Brain pericyte (primary cell): ENCODE data around the gene RBMS2.

Source experiments
- DNase-seq: peaks from one replicate; pipeline ENCODE4 v3.0.0-alpha.2; 2012; ENCODE audit warnings: low read depth, low spot score

RBMS2 gene

GRCh38 chr12:56630180-56630632 is 108.6 kb downstream of the RBMS2 start, which contains the start of gene BAZ2A:
Gene BAZ2A (minus strand): TSS chr12:56630326. CDS start chr12:56617530, 12,796 bp downstream.
- no peak for DNase-seq

GRCh38 chr12:56631790-56632700 is 110.4 kb downstream of the RBMS2 start:
- DNase-seq: no peak

GRCh38 chr12:56632701-56633467 is 111.3 kb downstream of the RBMS2 start:
- no peak for DNase-seq

GRCh38 chr12:56633468-56634241 is 112.0 kb downstream of the RBMS2 start:
- DNase-seq: no peak

GRCh38 chr12:56634242-56634836 is 112.7 kb downstream of the RBMS2 start:
- no peak for DNase-seq

GRCh38 chr12:56634837-56635791 is 113.5 kb downstream of the RBMS2 start:
- DNase-seq: no peak

- no peak for DNase-seq
Measured at GRCh38 chr12:56635806-56636674, 114.4 kb downstream of the RBMS2 start.

GRCh38 chr12:56636675-56637540 is 115.3 kb downstream of the RBMS2 start:
- peak; percentile 98 for DNase-seq

GRCh38 chr12:56637621-56638020 is 116.0 kb downstream of the RBMS2 start:
- DNase-seq: no peak

GRCh38 chr12:56641219-56641618 is 119.6 kb downstream of the RBMS2 start:
- no peak for DNase-seq

- DNase-seq: no peak
Measured at GRCh38 chr12:56644654-56645053, 123.0 kb downstream of the RBMS2 start.

GRCh38 chr12:56645201-56645716 is 123.6 kb downstream of the RBMS2 start:
- DNase-seq: no peak
